HepG2 (cell line): ENCODE data around the gene ATP8A1.

Experiments used
- ATF2 ChIP-seq: sonication (generic); formaldehyde crosslinking; IDR thresholded peaks from 2 replicates; pipeline ENCODE4 v1.4.0; 2020; ENCODE audit warnings: missing genetic modification reagents
- CHD2 ChIP-seq: IDR thresholded peaks from 2 replicates; pipeline ENCODE4 v1.6.1; 2011; ENCODE audit warnings: low read depth, low read length, improper control_type of control experiment
- ERF ChIP-seq: IDR thresholded peaks from 2 replicates; pipeline ENCODE4 v1.6.1; 2018; ENCODE audit warnings: missing biosample characterization, missing genetic modification reagents
- MYC ChIP-seq: sonication (generic); formaldehyde crosslinking; IDR thresholded peaks from 2 replicates; pipeline ENCODE4 v1.9.0; 2021; ENCODE audit warnings: missing genetic modification reagents, borderline replicate concordance
- TAF1 ChIP-seq: sonication (generic); formaldehyde crosslinking; IDR thresholded peaks from 2 replicates; pipeline ENCODE4 v1.4.0; 2020; ENCODE audit warnings: missing genetic modification reagents
- ZNF441 ChIP-seq: sonication (generic); formaldehyde crosslinking; IDR thresholded peaks from 2 replicates; pipeline ENCODE4 v1.7.0; 2021; ENCODE audit warnings: missing genetic modification reagents, borderline replicate concordance
- TF ChIP-seq, protein P1 (sequence below): sonication (generic); formaldehyde crosslinking; conservative IDR thresholded peaks from 2 replicates; pipeline ENCODE4 v1.8.0; 2022; ENCODE audit warnings: mild to moderate bottlenecking, moderate library complexity, missing genetic modification reagents
- TF ChIP-seq, protein P2 (sequence below): fragments of 450-650 bp; IDR thresholded peaks from 2 replicates; pipeline ENCODE4 v1.6.1; 2017; ENCODE audit warnings: mild to moderate bottlenecking

GRCh38 chr4:42638993-42639392 lies 17.9 kb downstream of the ATP8A1 start:
- TF ChIP-seq ERF (CRISPR knock-in tag) = no peak
- TF ChIP-seq, protein P1, sequence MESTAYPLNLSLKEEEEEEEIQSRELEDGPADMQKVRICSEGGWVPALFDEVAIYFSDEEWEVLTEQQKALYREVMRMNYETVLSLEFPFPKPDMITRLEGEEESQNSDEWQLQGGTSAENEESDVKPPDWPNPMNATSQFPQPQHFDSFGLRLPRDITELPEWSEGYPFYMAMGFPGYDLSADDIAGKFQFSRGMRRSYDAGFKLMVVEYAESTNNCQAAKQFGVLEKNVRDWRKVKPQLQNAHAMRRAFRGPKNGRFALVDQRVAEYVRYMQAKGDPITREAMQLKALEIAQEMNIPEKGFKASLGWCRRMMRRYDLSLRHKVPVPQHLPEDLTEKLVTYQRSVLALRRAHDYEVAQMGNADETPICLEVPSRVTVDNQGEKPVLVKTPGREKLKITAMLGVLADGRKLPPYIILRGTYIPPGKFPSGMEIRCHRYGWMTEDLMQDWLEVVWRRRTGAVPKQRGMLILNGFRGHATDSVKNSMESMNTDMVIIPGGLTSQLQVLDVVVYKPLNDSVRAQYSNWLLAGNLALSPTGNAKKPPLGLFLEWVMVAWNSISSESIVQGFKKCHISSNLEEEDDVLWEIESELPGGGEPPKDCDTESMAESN (CRISPR knock-in tag) = no peak
- no peak for TF ChIP-seq TAF1 (CRISPR knock-in tag)
- TF ChIP-seq CHD2 = no peak
- TF ChIP-seq ZNF441 = no peak
- TF ChIP-seq ATF2 (CRISPR knock-in tag) = no peak
- TF ChIP-seq, protein P2, sequence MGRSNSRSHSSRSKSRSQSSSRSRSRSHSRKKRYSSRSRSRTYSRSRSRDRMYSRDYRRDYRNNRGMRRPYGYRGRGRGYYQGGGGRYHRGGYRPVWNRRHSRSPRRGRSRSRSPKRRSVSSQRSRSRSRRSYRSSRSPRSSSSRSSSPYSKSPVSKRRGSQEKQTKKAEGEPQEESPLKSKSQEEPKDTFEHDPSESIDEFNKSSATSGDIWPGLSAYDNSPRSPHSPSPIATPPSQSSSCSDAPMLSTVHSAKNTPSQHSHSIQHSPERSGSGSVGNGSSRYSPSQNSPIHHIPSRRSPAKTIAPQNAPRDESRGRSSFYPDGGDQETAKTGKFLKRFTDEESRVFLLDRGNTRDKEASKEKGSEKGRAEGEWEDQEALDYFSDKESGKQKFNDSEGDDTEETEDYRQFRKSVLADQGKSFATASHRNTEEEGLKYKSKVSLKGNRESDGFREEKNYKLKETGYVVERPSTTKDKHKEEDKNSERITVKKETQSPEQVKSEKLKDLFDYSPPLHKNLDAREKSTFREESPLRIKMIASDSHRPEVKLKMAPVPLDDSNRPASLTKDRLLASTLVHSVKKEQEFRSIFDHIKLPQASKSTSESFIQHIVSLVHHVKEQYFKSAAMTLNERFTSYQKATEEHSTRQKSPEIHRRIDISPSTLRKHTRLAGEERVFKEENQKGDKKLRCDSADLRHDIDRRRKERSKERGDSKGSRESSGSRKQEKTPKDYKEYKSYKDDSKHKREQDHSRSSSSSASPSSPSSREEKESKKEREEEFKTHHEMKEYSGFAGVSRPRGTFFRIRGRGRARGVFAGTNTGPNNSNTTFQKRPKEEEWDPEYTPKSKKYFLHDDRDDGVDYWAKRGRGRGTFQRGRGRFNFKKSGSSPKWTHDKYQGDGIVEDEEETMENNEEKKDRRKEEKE = no peak
- no peak for TF ChIP-seq MYC (CRISPR knock-in tag)
